Measurements from ENCODE around the gene PFKM. TPM values are rescaled to one million over a fixed set of nuclear protein-coding genes. Genes with fewer than 3 reads are reported as not detected.
"Not testable (repeated sequence)": the region's sequence is repeated elsewhere in the genome, so short reads cannot be mapped to it uniquely, and the experiment has no call there.

PFKM gene
- total RNA-seq, 4 donors from 2014 or later, result 15.1 to 28.1 (median 26.0) TPM

DNA sequence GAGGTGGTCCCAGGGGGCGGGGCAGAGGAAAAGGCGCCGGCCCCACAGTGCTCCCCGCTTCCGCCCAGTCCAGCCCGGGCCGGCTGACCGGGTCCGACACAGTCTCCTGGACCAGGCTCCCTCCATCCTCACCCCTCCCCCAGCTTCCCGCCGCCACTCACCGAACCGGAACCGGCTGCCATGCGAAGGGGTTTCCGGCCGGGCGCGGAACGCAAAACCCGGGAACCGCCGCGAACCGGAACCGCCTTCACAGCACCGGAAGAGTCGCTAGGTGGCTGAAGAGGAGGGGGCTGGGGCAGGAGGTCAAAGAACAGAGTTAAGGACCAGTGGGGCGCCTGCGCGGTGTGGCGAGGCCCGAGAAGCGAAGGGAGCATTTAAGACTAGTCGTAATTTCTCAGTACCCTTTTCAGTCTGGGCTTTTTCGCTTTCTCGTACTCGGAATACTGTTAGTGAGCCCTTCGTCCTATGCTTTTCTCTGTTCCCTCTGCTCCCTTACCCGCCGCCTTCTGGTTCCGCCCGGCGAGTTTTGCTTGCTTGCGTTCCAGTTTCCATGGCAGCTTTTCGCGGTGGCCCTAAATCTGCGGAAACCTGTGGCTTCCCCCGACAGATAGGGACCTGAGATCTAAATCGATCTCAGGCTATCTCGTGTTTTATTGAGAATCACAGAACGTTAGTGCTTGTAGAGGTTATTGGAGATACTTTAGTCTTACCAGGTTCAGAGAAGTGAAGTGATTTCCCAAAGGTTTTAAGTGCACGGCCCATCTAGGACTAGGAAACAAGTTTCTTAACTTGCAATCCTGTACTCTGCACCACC lies 13.1 kb upstream of the PFKM start, which contains the start of gene SENP1:
TSS of gene SENP1 (minus strand) at position 213 of the 814 bp plus-strand sequence. CDS start 4,607 bp downstream, outside the sequence.
- intact Hi-C loops (cut with DNase I; ENCODE audit: low total_unique reads), result no loop called here
- peak; percentile 79 to 97 for DNase-seq (ENCODE audit: low spot score in 2 of 2)
- 1% methylated on average over 34 to 47 of the region's 53 CpGs for WGBS, 2 donors
- TF ChIP-seq, protein P1, sequence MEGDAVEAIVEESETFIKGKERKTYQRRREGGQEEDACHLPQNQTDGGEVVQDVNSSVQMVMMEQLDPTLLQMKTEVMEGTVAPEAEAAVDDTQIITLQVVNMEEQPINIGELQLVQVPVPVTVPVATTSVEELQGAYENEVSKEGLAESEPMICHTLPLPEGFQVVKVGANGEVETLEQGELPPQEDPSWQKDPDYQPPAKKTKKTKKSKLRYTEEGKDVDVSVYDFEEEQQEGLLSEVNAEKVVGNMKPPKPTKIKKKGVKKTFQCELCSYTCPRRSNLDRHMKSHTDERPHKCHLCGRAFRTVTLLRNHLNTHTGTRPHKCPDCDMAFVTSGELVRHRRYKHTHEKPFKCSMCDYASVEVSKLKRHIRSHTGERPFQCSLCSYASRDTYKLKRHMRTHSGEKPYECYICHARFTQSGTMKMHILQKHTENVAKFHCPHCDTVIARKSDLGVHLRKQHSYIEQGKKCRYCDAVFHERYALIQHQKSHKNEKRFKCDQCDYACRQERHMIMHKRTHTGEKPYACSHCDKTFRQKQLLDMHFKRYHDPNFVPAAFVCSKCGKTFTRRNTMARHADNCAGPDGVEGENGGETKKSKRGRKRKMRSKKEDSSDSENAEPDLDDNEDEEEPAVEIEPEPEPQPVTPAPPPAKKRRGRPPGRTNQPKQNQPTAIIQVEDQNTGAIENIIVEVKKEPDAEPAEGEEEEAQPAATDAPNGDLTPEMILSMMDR (IDR thresholded peaks at IDR 0.05), result peak in 1 of 3 donors; percentile 25
- TF ChIP-seq POLR2A (IDR thresholded peaks at IDR 0.05), result no peak
- peak within 1 kb of the TSS; percentile 94 for H3K4me3 ChIP-seq (ENCODE audit: low read depth, poor library complexity, severe bottlenecking)

- H3K4me3 ChIP-seq (ENCODE audit: low read depth, poor library complexity, severe bottlenecking), result no peak overlapping the region
- DNase-seq (ENCODE audit: low spot score in 2 of 2), result no peak
- intact Hi-C loops (cut with DNase I; ENCODE audit: low total_unique reads), result no loop called here
- 80% methylated on average over 5 of the region's 5 CpGs for WGBS, 2 donors
- no peak for TF ChIP-seq POLR2A (IDR thresholded peaks at IDR 0.05)
- TF ChIP-seq, protein P1 (IDR thresholded peaks at IDR 0.05), result no peak
Measured at GRCh38 chr12:48106681-48107613, 12.2 kb upstream of the PFKM start.

- DNase-seq (ENCODE audit: low spot score in 2 of 2), result no peak
- intact Hi-C loops (cut with DNase I; ENCODE audit: low total_unique reads), result no loop called here
- H3K4me3 ChIP-seq (ENCODE audit: low read depth, poor library complexity, severe bottlenecking), result no peak overlapping the region
- TF ChIP-seq, protein P1 (IDR thresholded peaks at IDR 0.05), result no peak
- TF ChIP-seq POLR2A (IDR thresholded peaks at IDR 0.05), result no peak
Measured at GRCh38 chr12:48109424-48109823, 9.7 kb upstream of the PFKM start.

GRCh38 chr12:48110691-48111311 lies 8.4 kb upstream of the PFKM start:
- intact Hi-C loops (cut with DNase I; ENCODE audit: low total_unique reads), result no loop called here
- no peak for DNase-seq (ENCODE audit: low spot score in 2 of 2)
- WGBS, 2 donors, result 77 to 79% methylated on average over 1 of the region's 1 CpG
- H3K4me3 ChIP-seq (ENCODE audit: low read depth, poor library complexity, severe bottlenecking), result no peak overlapping the region
- TF ChIP-seq, protein P1 (IDR thresholded peaks at IDR 0.05), result no peak
- TF ChIP-seq POLR2A (IDR thresholded peaks at IDR 0.05), result no peak

DNA sequence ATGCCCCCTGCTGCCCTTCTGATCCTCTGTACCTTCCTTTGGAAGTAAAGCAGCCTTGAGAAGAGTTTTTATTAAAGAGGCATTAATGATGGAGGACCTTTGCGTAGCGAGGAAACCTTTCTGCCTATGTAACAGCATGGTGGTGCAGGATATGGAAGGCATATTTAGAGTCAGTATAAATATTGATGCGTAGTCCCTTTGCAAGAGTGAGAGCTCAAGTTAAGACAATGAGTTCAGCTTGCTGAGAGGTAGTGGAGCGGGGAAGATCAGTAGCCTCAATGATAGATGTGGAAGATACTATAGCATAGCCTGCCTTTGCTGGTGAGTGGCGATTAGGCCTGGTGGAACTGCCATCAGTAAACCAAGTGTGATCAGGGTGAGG lies 7.9 kb upstream of the PFKM start:
- intact Hi-C loops (cut with DNase I; ENCODE audit: low total_unique reads); H3K4me3 ChIP-seq (ENCODE audit: low read depth, poor library complexity, severe bottlenecking); DNase-seq (ENCODE audit: low spot score in 2 of 2): not testable (repeated sequence)
- WGBS, 2 donors, result 93% methylated on average over 5 of the region's 5 CpGs
